ENCODE results near the gene PCAT7.
A peak's percentile ranks its signal among the peaks of the same experiment; 100 is the strongest.

PCAT7 gene

DNA sequence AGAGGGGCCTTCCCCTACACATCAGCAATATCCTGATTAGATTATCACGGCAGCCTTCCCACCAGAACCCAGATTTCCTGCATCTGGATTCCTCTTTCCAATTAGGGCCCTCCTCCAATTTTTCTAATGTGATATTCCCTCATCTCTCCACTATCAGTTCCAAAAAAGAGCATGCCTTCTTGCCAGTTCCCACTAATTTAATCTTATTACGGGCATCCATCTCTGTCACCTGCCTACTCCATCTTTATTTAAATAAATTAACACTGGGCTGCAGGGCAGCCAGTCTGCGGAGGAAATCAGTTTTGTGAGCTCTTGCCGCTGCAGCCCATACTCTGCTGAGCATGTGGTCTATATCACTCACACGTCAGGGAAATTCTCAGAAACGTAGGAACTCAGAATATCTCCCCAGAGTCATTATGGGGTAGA, 55.3 kb downstream of the PCAT7 start:
- H3K9me3 ChIP-seq (replicated peaks; ENCODE audit: insufficient read depth, low read length): no peaks in the 10 kb centered on the region
- H3K9me2 ChIP-seq (replicated peaks; ENCODE audit: insufficient read depth, low read length): no peaks in the 10 kb centered on the region
- no peak for DNase-seq
- no peak overlapping the region for H3K9ac ChIP-seq (ENCODE audit: low read length)
- H4K20me1 ChIP-seq (ENCODE audit: insufficient read depth, low read length): no peaks in the 10 kb centered on the region
- peaks cover 18% of the 10 kb centered on the region for H3K4me1 ChIP-seq (ENCODE audit: low read length)
- no peaks in the 10 kb centered on the region for H3K79me2 ChIP-seq (ENCODE audit: low read length)
- no peak overlapping the region for H3K4me2 ChIP-seq (ENCODE audit: low read depth, low read length)
- H3K27ac ChIP-seq (ENCODE audit: low read length): no peak overlapping the region
- no peak overlapping the region for H3K4me3 ChIP-seq (ENCODE audit: low read length)
- H3K36me3 ChIP-seq (replicated peaks; ENCODE audit: insufficient read depth, low read length): no peaks in the 10 kb centered on the region
- TF ChIP-seq EZH2phosphoT487 (IDR thresholded peaks at IDR 0.05; ENCODE audit: low read length) (no peak), EZH2 (optimal IDR thresholded peaks at IDR 0.05; ENCODE audit: low read depth, low read length) (no peak)
- TF ChIP-seq, protein P1, sequence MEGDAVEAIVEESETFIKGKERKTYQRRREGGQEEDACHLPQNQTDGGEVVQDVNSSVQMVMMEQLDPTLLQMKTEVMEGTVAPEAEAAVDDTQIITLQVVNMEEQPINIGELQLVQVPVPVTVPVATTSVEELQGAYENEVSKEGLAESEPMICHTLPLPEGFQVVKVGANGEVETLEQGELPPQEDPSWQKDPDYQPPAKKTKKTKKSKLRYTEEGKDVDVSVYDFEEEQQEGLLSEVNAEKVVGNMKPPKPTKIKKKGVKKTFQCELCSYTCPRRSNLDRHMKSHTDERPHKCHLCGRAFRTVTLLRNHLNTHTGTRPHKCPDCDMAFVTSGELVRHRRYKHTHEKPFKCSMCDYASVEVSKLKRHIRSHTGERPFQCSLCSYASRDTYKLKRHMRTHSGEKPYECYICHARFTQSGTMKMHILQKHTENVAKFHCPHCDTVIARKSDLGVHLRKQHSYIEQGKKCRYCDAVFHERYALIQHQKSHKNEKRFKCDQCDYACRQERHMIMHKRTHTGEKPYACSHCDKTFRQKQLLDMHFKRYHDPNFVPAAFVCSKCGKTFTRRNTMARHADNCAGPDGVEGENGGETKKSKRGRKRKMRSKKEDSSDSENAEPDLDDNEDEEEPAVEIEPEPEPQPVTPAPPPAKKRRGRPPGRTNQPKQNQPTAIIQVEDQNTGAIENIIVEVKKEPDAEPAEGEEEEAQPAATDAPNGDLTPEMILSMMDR (IDR thresholded peaks at IDR 0.05; ENCODE audit: low read length): no peak
- no peaks in the 10 kb centered on the region for H3K27me3 ChIP-seq (replicated peaks; ENCODE audit: insufficient read depth, low read length)
- H3F3A ChIP-seq (ENCODE audit: insufficient read depth, low read length): no peaks in the 10 kb centered on the region
- H2AFZ ChIP-seq (ENCODE audit: low read length): no peak overlapping the region

DNA sequence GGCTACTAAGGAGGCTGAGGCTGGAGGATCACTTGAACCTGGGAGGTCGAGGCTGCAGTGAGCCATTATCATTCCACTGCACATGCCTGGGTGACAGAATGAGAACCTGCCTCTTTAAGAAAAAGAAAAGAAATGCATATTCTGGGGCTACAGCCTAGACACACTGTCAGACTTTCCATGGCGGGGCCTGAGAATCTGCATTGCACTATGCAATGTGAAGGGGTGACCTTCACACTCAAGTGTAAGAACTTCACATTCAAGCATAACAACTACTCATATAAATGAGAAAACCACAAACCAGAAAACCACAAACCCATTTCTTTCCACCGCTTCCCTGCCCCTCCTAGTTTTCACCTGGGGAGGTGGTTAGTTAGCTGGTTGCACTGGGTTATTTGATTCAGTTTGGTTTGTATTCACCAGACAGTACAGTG, 56.8 kb downstream of the PCAT7 start:
- Histone ChIP-seq H3K4me1 (ENCODE audit: low read length) (peaks cover 17% of the 10 kb centered on the region), H3K27me3 (replicated peaks; ENCODE audit: insufficient read depth, low read length) (no peaks in the 10 kb centered on the region), H3K9me2 (replicated peaks; ENCODE audit: insufficient read depth, low read length) (no peaks in the 10 kb centered on the region), H3K27ac (ENCODE audit: low read length) (no peak overlapping the region), H3K79me2 (ENCODE audit: low read length) (no peaks in the 10 kb centered on the region), H3K9me3 (replicated peaks; ENCODE audit: insufficient read depth, low read length) (no peaks in the 10 kb centered on the region), H4K20me1 (ENCODE audit: insufficient read depth, low read length) (no peaks in the 10 kb centered on the region), H3K4me3 (ENCODE audit: low read length) (no peak overlapping the region), H3K36me3 (replicated peaks; ENCODE audit: insufficient read depth, low read length) (no peaks in the 10 kb centered on the region), H3F3A (ENCODE audit: insufficient read depth, low read length) (no peaks in the 10 kb centered on the region), H3K9ac (ENCODE audit: low read length) (no peak overlapping the region), H2AFZ (ENCODE audit: low read length) (no peak overlapping the region), H3K4me2 (ENCODE audit: low read depth, low read length) (no peak overlapping the region)
- TF ChIP-seq EZH2phosphoT487 (IDR thresholded peaks at IDR 0.05; ENCODE audit: low read length) (no peak), EZH2 (optimal IDR thresholded peaks at IDR 0.05; ENCODE audit: low read depth, low read length) (no peak)
- TF ChIP-seq, protein P1 (IDR thresholded peaks at IDR 0.05; ENCODE audit: low read length): no peak
- peak; percentile 72 for DNase-seq

DNA sequence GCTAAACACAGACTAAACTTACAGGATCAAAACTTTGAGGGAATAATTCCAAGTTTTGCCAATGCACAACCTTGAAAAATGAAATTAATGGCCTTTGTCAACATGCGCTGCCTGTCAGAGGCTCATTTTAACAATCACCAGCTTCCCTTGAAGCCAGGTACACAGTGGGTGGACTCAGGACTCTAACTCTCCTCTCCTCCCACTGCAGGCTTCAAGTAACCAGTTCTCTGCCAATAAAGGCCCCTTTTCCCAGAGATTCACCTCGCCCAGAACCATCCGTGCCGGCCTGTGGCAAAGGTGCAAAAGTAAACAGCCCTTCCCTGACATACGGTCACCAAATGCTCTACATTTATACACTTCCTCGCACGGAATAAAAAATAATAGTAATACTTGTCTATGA, 57.2 kb downstream of the PCAT7 start:
- Histone ChIP-seq H3K4me3 (ENCODE audit: low read length) (no peak overlapping the region), H3K79me2 (ENCODE audit: low read length) (no peaks in the 10 kb centered on the region), H3K27ac (ENCODE audit: low read length) (no peak overlapping the region), H3K9me2 (replicated peaks; ENCODE audit: insufficient read depth, low read length) (no peaks in the 10 kb centered on the region), H3K27me3 (replicated peaks; ENCODE audit: insufficient read depth, low read length) (no peaks in the 10 kb centered on the region), H4K20me1 (ENCODE audit: insufficient read depth, low read length) (no peaks in the 10 kb centered on the region), H3K9ac (ENCODE audit: low read length) (no peak overlapping the region), H3K4me1 (ENCODE audit: low read length) (peaks cover 13% of the 10 kb centered on the region), H3K36me3 (replicated peaks; ENCODE audit: insufficient read depth, low read length) (no peaks in the 10 kb centered on the region), H2AFZ (ENCODE audit: low read length) (no peak overlapping the region), H3K4me2 (ENCODE audit: low read depth, low read length) (no peak overlapping the region), H3F3A (ENCODE audit: insufficient read depth, low read length) (no peaks in the 10 kb centered on the region), H3K9me3 (replicated peaks; ENCODE audit: insufficient read depth, low read length) (no peaks in the 10 kb centered on the region)
- DNase-seq: no peak
- TF ChIP-seq EZH2 (optimal IDR thresholded peaks at IDR 0.05; ENCODE audit: low read depth, low read length): no peak
- TF ChIP-seq, protein P1 (IDR thresholded peaks at IDR 0.05; ENCODE audit: low read length): no peak
- no peak for TF ChIP-seq EZH2phosphoT487 (IDR thresholded peaks at IDR 0.05; ENCODE audit: low read length)

Measured in MM.1S (cell line).